K562 (cell line): ENCODE results near the gene GFI1B. TPM values are rescaled to one million over a fixed set of nuclear protein-coding genes. Genes with fewer than 3 reads are reported as not detected.
A peak's percentile ranks its signal among the peaks of the same experiment; 100 is the strongest.

Experiments used
- ATAC-seq: fragments of 200-7000 bp; cut with Tn5 transposase; 3 replicates; pipeline ENCODE4 v1.9.1; 2020; ENCODE audit warnings: moderate library complexity
- BruUV-seq: library from RNA; stranded (reverse); fragments of 400-500 nt; replicated peaks from 2 replicates; lab custom pipeline; 2021; lab: Mats Ljungman, UMichigan
- CTCF ChIA-PET: fragments of 300-600 bp; formaldehyde crosslinking; extraction: SDS; loops from one replicate; lab custom pipeline; 2021; ENCODE audit warnings: low intra/inter-chr PET ratio; lab: Yijun Ruan, JAX
- POLR2A ChIA-PET: fragments of 300-600, 350-650 bp; sonication (Branson Sonifier 250); formaldehyde crosslinking; extraction: SDS; loops from one replicate; lab custom pipeline; 2021; ENCODE audit warnings: antibody characterized with exemption, inconsistent platforms; lab: Yijun Ruan, JAX
- DNase-seq, 4 experiments: peaks; one replicate each; pipeline versions ENCODE4 v3.0.0 to v3.0.0-alpha.2; 2011 to 2018; ENCODE audit warnings: low spot score in 3 of 4, mixed read lengths in 3 of 4; ENCODE audit errors: extremely low read depth in 1 of 4
- FAIRE-seq: peaks from 2 replicates; lab custom pipeline; 2011; peaks lifted over from hg19 to GRCh38; lab: Jason Lieb, UNC
- H2AFZ ChIP-seq: 2 replicates; pipeline ENCODE4 v1.6.0; 2011; ENCODE audit warnings: low read depth, low read length, control low read depth, inconsistent platforms
- H3K27ac ChIP-seq: fragments of 200-600 bp; 3 replicates; pipeline ENCODE4 v1.8.0; 2011; ENCODE audit warnings: low read depth, mild to moderate bottlenecking, control low read depth, inconsistent platforms, low read length, moderate library complexity, mixed read lengths; ENCODE audit errors: extremely low read depth
- H3K27me3 ChIP-seq, 2 experiments: fragments of 300-600 bp in 1 of 2; 2 replicates in 1 of 2; 3 replicates in 1 of 2; pipeline versions ENCODE4 v1.6.0 to v1.8.0; 2011; ENCODE audit warnings: inconsistent platforms in 2 of 2, low read length in 2 of 2, mild to moderate bottlenecking in 1 of 2, mixed read lengths in 1 of 2, moderate library complexity in 1 of 2; ENCODE audit not compliant: control insufficient read depth in 2 of 2, insufficient read depth in 2 of 2
- H3K36me3 ChIP-seq: fragments of 300-600 bp; 3 replicates; pipeline ENCODE4 v1.8.0; 2011; ENCODE audit warnings: mild to moderate bottlenecking, low read length, inconsistent platforms; ENCODE audit not compliant: control insufficient read depth, insufficient read depth
- H3K4me1 ChIP-seq, 2 experiments: fragments of 200-600 bp in 1 of 2; replicated peaks in 1 of 2; 2 replicates in 1 of 2; 3 replicates in 1 of 2; pipeline versions ENCODE4 v1.5.1 to v1.8.0; 2011; ENCODE audit warnings: inconsistent platforms in 2 of 2, low read length in 2 of 2, mild to moderate bottlenecking in 1 of 2, mixed read lengths in 1 of 2, moderate library complexity in 1 of 2; ENCODE audit not compliant: control insufficient read depth in 2 of 2, insufficient read depth in 2 of 2
- H3K4me2 ChIP-seq: 2 replicates; pipeline ENCODE4 v1.6.1; 2011; ENCODE audit warnings: low read length, control low read depth, inconsistent platforms, mixed read lengths; ENCODE audit not compliant: insufficient read depth
- H3K4me3 ChIP-seq: fragments of 200-600 bp; sonication (generic), shearing (Covaris generic); 2 replicates; pipeline ENCODE4 v1.5.1; 2016; ENCODE audit warnings: control low read depth, inconsistent platforms
- H3K79me2 ChIP-seq: fragments of 200-600 bp; 3 replicates; pipeline ENCODE4 v1.8.0; 2011; ENCODE audit warnings: low read length, inconsistent platforms; ENCODE audit not compliant: control insufficient read depth, insufficient read depth
- H3K9ac ChIP-seq, 2 experiments: 2 replicates each; pipeline versions ENCODE4 v1.6.0 to v1.6.1; 2011; ENCODE audit warnings: low read depth in 2 of 2, low read length in 2 of 2, control low read depth in 1 of 2, inconsistent platforms in 1 of 2, mild to moderate bottlenecking in 1 of 2, mixed read lengths in 1 of 2; ENCODE audit not compliant: insufficient read depth in 1 of 2
- H3K9me1 ChIP-seq: one replicate; pipeline ENCODE4 v1.6.0; 2011; ENCODE audit warnings: inconsistent platforms, mild to moderate bottlenecking, low read length, moderate library complexity; ENCODE audit not compliant: control insufficient read depth, insufficient read depth
- H3K9me3 ChIP-seq: replicated peaks from 2 replicates; pipeline ENCODE4 v1.5.1; 2011; ENCODE audit warnings: low read depth, low read length, inconsistent platforms; ENCODE audit not compliant: control insufficient read depth, insufficient read depth
- H4K20me1 ChIP-seq: replicated peaks from 2 replicates; pipeline ENCODE4 v1.6.1; 2011; ENCODE audit warnings: low read length, inconsistent platforms, mixed read lengths; ENCODE audit not compliant: control insufficient read depth, insufficient read depth
- ARID1B ChIP-seq: fragments of 450-650 bp; IDR thresholded peaks from 2 replicates; pipeline ENCODE4 v1.6.1; 2016; ENCODE audit warnings: antibody characterized with exemption, mild to moderate bottlenecking, inconsistent platforms
- CEBPB ChIP-seq: fragments of 450-650 bp; IDR thresholded peaks from 2 replicates; pipeline ENCODE4 v1.6.1; 2016; ENCODE audit warnings: missing genetic modification characterization, missing compliant biosample characterization
- GTF2F1 ChIP-seq: IDR thresholded peaks from 2 replicates; pipeline ENCODE4 v1.6.1; 2011; ENCODE audit warnings: low read depth, low read length, improper control_type of control experiment
- HDAC2 ChIP-seq: fragments of 450-650 bp; IDR thresholded peaks from 2 replicates; pipeline ENCODE4 v1.6.1; 2016; ENCODE audit warnings: mild to moderate bottlenecking
- HEY1 ChIP-seq: fragments of 250-450 bp; sonication (Bioruptor Pico); IDR thresholded peaks from 2 replicates; pipeline ENCODE4 v1.5.0; 2020; ENCODE audit warnings: mild to moderate bottlenecking, moderate library complexity, borderline replicate concordance
- KDM1A ChIP-seq, 2 experiments: fragments of 450-650 bp; IDR thresholded peaks; 2 replicates each; pipeline ENCODE4 v1.6.1; 2016; ENCODE audit warnings: mild to moderate bottlenecking in 2 of 2
- MEIS2 ChIP-seq: fragments of 450-650 bp; IDR thresholded peaks from 2 replicates; pipeline ENCODE4 v1.6.1; 2014; ENCODE audit warnings: mild to moderate bottlenecking; ENCODE audit not compliant: partially characterized antibody
- NCOA1 ChIP-seq: fragments of 450-650 bp; IDR thresholded peaks from 2 replicates; pipeline ENCODE4 v1.6.1; 2016; ENCODE audit warnings: low read depth
- NELFE ChIP-seq: IDR thresholded peaks from 2 replicates; pipeline ENCODE4 v1.6.1; 2011; ENCODE audit warnings: mild to moderate bottlenecking; ENCODE audit not compliant: insufficient read depth, insufficient read length
- NFE2 ChIP-seq: IDR thresholded peaks from 2 replicates; pipeline ENCODE4 v1.6.1; 2014; ENCODE audit warnings: antibody characterized with exemption, low read depth
- PBX2 ChIP-seq, 2 experiments: IDR thresholded peaks in 1 of 2; conservative IDR thresholded peaks in 1 of 2; 2 replicates each; pipeline ENCODE4 v1.6.1; 2016; ENCODE audit warnings: low read depth in 2 of 2, mild to moderate bottlenecking in 1 of 2, missing compliant biosample characterization in 1 of 2, missing genetic modification characterization in 1 of 2, moderate library complexity in 1 of 2
- PKNOX1 ChIP-seq: fragments of 450-650 bp; IDR thresholded peaks from 2 replicates; pipeline ENCODE4 v1.6.1; 2016
- RBFOX2 ChIP-seq: fragments of 200-400 bp; formaldehyde crosslinking; IDR thresholded peaks from 2 replicates; pipeline ENCODE4 v1.6.1; 2017; ENCODE audit warnings: low read depth, mild to moderate bottlenecking, low read length, moderate library complexity
- RBM17 ChIP-seq: fragments of 200-400 bp; formaldehyde crosslinking; IDR thresholded peaks from 2 replicates; pipeline ENCODE4 v1.6.1; 2017; ENCODE audit warnings: low read depth, mild to moderate bottlenecking, low read length, borderline replicate concordance
- SMAD3 ChIP-seq: fragments of 450-650 bp; formaldehyde crosslinking; conservative IDR thresholded peaks from 2 replicates; pipeline ENCODE4 v1.4.0; 2020; ENCODE audit warnings: mild to moderate bottlenecking
- SMARCE1 ChIP-seq: fragments of 450-650 bp; IDR thresholded peaks from 2 replicates; pipeline ENCODE4 v1.7.1; 2016; ENCODE audit warnings: mild to moderate bottlenecking
- TEAD4 ChIP-seq, 2 experiments: sonication (generic) in 1 of 2; formaldehyde crosslinking in 1 of 2; IDR thresholded peaks; 2 replicates each; pipeline versions ENCODE4 v1.6.1 to v1.8.0; 2012 to 2022; ENCODE audit warnings: borderline replicate concordance in 1 of 2, inconsistent platforms in 1 of 2, low read length in 1 of 2, mild to moderate bottlenecking in 1 of 2, missing genetic modification reagents in 1 of 2
- TGIF2 ChIP-seq: sonication (generic); formaldehyde crosslinking; IDR thresholded peaks from 2 replicates; pipeline ENCODE4 v1.8.1; 2022; ENCODE audit warnings: mild to moderate bottlenecking, missing genetic modification reagents, moderate library complexity
- USF2 ChIP-seq: sonication (generic); formaldehyde crosslinking; IDR thresholded peaks from 2 replicates; pipeline ENCODE4 v1.5.0; 2020; ENCODE audit warnings: missing genetic modification reagents
- WGBS: fragments of 100-300 bp; shearing (Covaris generic); methylation state at CpG from one replicate; pipeline ENCODE4 v1.1.6; 2016; ENCODE audit warnings: low coverage, mixed read lengths; ENCODE audit not compliant: insufficient coverage; ENCODE audit errors: missing lambda C conversion rate; 5-methylcytosine and 5-hydroxymethylcytosine counted together
- in situ Hi-C: fragments of 300-500 bp; cut with MboI; formaldehyde crosslinking; loops from 4 replicates; pipeline ENCODE4 v1.15.0; 2018; ENCODE audit warnings: inconsistent platforms, mixed read lengths
- intact Hi-C: fragments of 100-400 bp; cut with micrococcal nuclease; formaldehyde crosslinking; loops from 2 replicates; pipeline ENCODE4 v1.14.2; 2022
- polyA plus RNA-seq, 8 experiments: library from polyadenylated mRNA; depleted of rRNA in 4 of 8; stranded (reverse) in 5 of 8; unstranded in 3 of 8; fragments of >200 nt; fragmentation: Nextera tagmentation in 2 of 8; fragmentation: Illumina TruSeq in 1 of 8; extraction: Ambion mirVana in 2 of 8; extraction: Trizol in 1 of 8; gene quantifications; 2 replicates each; pipeline versions ENCODE4 v1.2.1 to v1.2.3, GENCODE V29; 2011 to 2014; ENCODE audit warnings: inconsistent platforms in 1 of 8, missing spikeins in 1 of 8
- total RNA-seq, 7 experiments: library from RNA; depleted of rRNA in 6 of 7; stranded (reverse); fragments of >200 nt in 6 of 7; fragmentation: Illumina TruSeq in 2 of 7; extraction: Trizol in 2 of 7; gene quantifications; 2 replicates each; pipeline versions ENCODE4 v1.2.1 to v1.2.3, GENCODE V29; 2011 to 2021; ENCODE audit warnings: low replicate concordance in 1 of 7

GFI1B gene
- total and polyA plus RNA-seq, 9 of the 15 experiments (the other 6 are each of a cell fraction or from before 2014, with no cell fraction given) = 8.0 to 75.7 (median 34.5) TPM

GRCh38 chr9:133008406-133008805 lies 29.9 kb downstream of the GFI1B start (continued):
- TF ChIP-seq USF2 (CRISPR knock-in tag) = no peak
- TF ChIP-seq NELFE = no peak
- TF ChIP-seq SMAD3 (CRISPR knock-in tag) = no peak
- no peak for TF ChIP-seq NCOA1
- no peak for TF ChIP-seq TGIF2
- no peak for TF ChIP-seq RBM17
- TF ChIP-seq, all 486 proteins: peak for 0

GRCh38 chr9:133008824-133009223 lies 30.3 kb downstream of the GFI1B start:
- H3K27ac ChIP-seq = no peak overlapping the region
- in situ Hi-C loops = no loop called here
- no peak overlapping the region for H3K4me2 ChIP-seq
- no peak overlapping the region for H3K9ac ChIP-seq
- H3K79me2 ChIP-seq = no peaks in the 10 kb centered on the region
- ChIA-PET POLR2A (no interaction called here), CTCF (no interaction called here)
- H3K9me1 ChIP-seq = no peaks in the 10 kb centered on the region
- H3K27me3 ChIP-seq = no peaks in the 10 kb centered on the region
- no peaks in the 10 kb centered on the region for H3K9me3 ChIP-seq
- 60% methylated on average over 2 of the region's 2 CpGs for WGBS
- FAIRE-seq = no peak
- no peak for DNase-seq
- H3K36me3 ChIP-seq = no peaks in the 10 kb centered on the region
- intact Hi-C loops = no loop called here
- H2AFZ ChIP-seq = no peak overlapping the region
- BruUV-seq = no TSS peak
- peaks cover 19 to 29% of the 10 kb centered on the region in 2 experiments for H3K4me1 ChIP-seq
- no peak overlapping the region for H3K4me3 ChIP-seq
- ATAC-seq = no peak
- H4K20me1 ChIP-seq = no peaks in the 10 kb centered on the region
- peak; percentile 73 to 82 for TF ChIP-seq KDM1A (IDR thresholded peaks at IDR 0.05)
- TF ChIP-seq SMARCE1 = peak; percentile 26; the same call in 1 of the 2 replicates
- no peak for TF ChIP-seq HEY1
- TF ChIP-seq PKNOX1 = peak; percentile 89
- 0 out of 2 replicates have a peak, but pooled peaks have one; percentile 15 for TF ChIP-seq NFE2
- TF ChIP-seq PBX2 (CRISPR knock-in tag; IDR thresholded peaks at IDR 0.05; ENCODE audit: low read depth) = no peak
- TF ChIP-seq PBX2 (tag; conservative IDR thresholded peaks at IDR 0.05; ENCODE audit: low read depth) = peak; percentile 95
- TF ChIP-seq GTF2F1 = no peak
- TF ChIP-seq MEIS2 = peak; percentile 96
- TF ChIP-seq ARID1B = 0 out of 2 replicates have a peak, but pooled peaks have one; percentile 22
- TF ChIP-seq RBFOX2 = no peak
- peak; percentile 23; the same call in 1 of the 2 replicates for TF ChIP-seq HDAC2
- TF ChIP-seq CEBPB (tag) = peak; percentile 78
- TF ChIP-seq TEAD4 (IDR thresholded peaks at IDR 0.05; ENCODE audit: low read length) = peak; percentile 48; the same call in 1 of the 2 replicates
- no peak for TF ChIP-seq TEAD4 (CRISPR knock-in tag; IDR thresholded peaks at IDR 0.05; ENCODE audit: borderline replicate concordance)
